ENCODE results near the gene TTC12.

- TF ChIP-seq CTCF (conservative IDR thresholded peaks at IDR 0.05; ENCODE audit: low read length), result no peak
- no peak for TF ChIP-seq EZH2phosphoT487 (IDR thresholded peaks at IDR 0.05; ENCODE audit: borderline replicate concordance, low read depth, low read length)
Observed at GRCh38 chr11:113393501-113393985, 79.2 kb downstream of the TTC12 start.

All from OCI-LY7 (cell line).